ENCODE measurements around the gene PDXP.

Gene PDXP

GRCh38 chr22:37641561-37641949 lies 17.0 kb upstream of the PDXP start:
- Histone ChIP-seq H2AFZ (no peak overlapping the region), H3K27me3 (ENCODE audit: control insufficient read depth, insufficient read depth, low read length) (no peaks in the 10 kb centered on the region), H3K79me2 (peaks cover 2% of the 10 kb centered on the region), H3K4me2 (ENCODE audit: low read length) (no peak overlapping the region), H3K9me3 (ENCODE audit: control insufficient read depth, low read length) (no peaks in the 10 kb centered on the region), H3K27ac (no peak overlapping the region), H3K4me1 (peaks cover 15% of the 10 kb centered on the region), H3K36me3 (ENCODE audit: control insufficient read depth, insufficient read depth, low read length) (no peaks in the 10 kb centered on the region), H3K4me3 (ENCODE audit: low read depth, low read length) (no peak overlapping the region), H3K9ac (no peak overlapping the region)
- TF ChIP-seq CTCF (IDR thresholded peaks at IDR 0.05), result no peak

- Histone ChIP-seq H3K4me2 (ENCODE audit: low read length) (no peak overlapping the region), H3K79me2 (peaks cover 2% of the 10 kb centered on the region), H2AFZ (peak overlapping the region; percentile 42), H3K4me3 (ENCODE audit: low read depth, low read length) (no peak overlapping the region), H3K27ac (no peak overlapping the region), H3K36me3 (ENCODE audit: control insufficient read depth, insufficient read depth, low read length) (no peaks in the 10 kb centered on the region), H3K9ac (no peak overlapping the region), H3K27me3 (ENCODE audit: control insufficient read depth, insufficient read depth, low read length) (no peaks in the 10 kb centered on the region), H3K4me1 (peaks cover 6% of the 10 kb centered on the region), H3K9me3 (ENCODE audit: control insufficient read depth, low read length) (no peaks in the 10 kb centered on the region)
- peak; percentile 80 for TF ChIP-seq CTCF (IDR thresholded peaks at IDR 0.05)
Observed at GRCh38 chr22:37643225-37643847, 15.2 kb upstream of the PDXP start.

GRCh38 chr22:37647317-37647716 lies 11.2 kb upstream of the PDXP start:
- H3K9ac ChIP-seq, result no peak overlapping the region
- H2AFZ ChIP-seq, result no peak overlapping the region
- H3K4me2 ChIP-seq (ENCODE audit: low read length), result no peak overlapping the region
- H3K27me3 ChIP-seq (ENCODE audit: control insufficient read depth, insufficient read depth, low read length), result no peaks in the 10 kb centered on the region
- no peak overlapping the region for H3K27ac ChIP-seq
- H3K36me3 ChIP-seq (ENCODE audit: control insufficient read depth, insufficient read depth, low read length), result no peaks in the 10 kb centered on the region
- no peak for TF ChIP-seq CTCF (IDR thresholded peaks at IDR 0.05)
- H3K9me3 ChIP-seq (ENCODE audit: control insufficient read depth, low read length), result no peaks in the 10 kb centered on the region
- peaks cover 2% of the 10 kb centered on the region for H3K79me2 ChIP-seq
- H3K4me1 ChIP-seq, result no peaks in the 10 kb centered on the region
- no peak overlapping the region for H3K4me3 ChIP-seq (ENCODE audit: low read depth, low read length)

GRCh38 chr22:37647928-37648327 lies 10.6 kb upstream of the PDXP start:
- H3K9me3 ChIP-seq (ENCODE audit: control insufficient read depth, low read length), result no peaks in the 10 kb centered on the region
- H3K27me3 ChIP-seq (ENCODE audit: control insufficient read depth, insufficient read depth, low read length), result no peaks in the 10 kb centered on the region
- no peak overlapping the region for H3K4me3 ChIP-seq (ENCODE audit: low read depth, low read length)
- no peaks in the 10 kb centered on the region for H3K36me3 ChIP-seq (ENCODE audit: control insufficient read depth, insufficient read depth, low read length)
- H3K4me2 ChIP-seq (ENCODE audit: low read length), result no peak overlapping the region
- H3K9ac ChIP-seq, result no peak overlapping the region
- TF ChIP-seq CTCF (IDR thresholded peaks at IDR 0.05), result no peak
- H3K79me2 ChIP-seq, result peaks cover 2% of the 10 kb centered on the region
- H3K4me1 ChIP-seq, result no peaks in the 10 kb centered on the region
- H2AFZ ChIP-seq, result no peak overlapping the region
- no peak overlapping the region for H3K27ac ChIP-seq

GRCh38 chr22:37650463-37651136 lies 7.9 kb upstream of the PDXP start:
- H3K36me3 ChIP-seq (ENCODE audit: control insufficient read depth, insufficient read depth, low read length), result no peaks in the 10 kb centered on the region
- no peak overlapping the region for H3K4me3 ChIP-seq (ENCODE audit: low read depth, low read length)
- H3K4me2 ChIP-seq (ENCODE audit: low read length), result no peak overlapping the region
- no peaks in the 10 kb centered on the region for H3K9me3 ChIP-seq (ENCODE audit: control insufficient read depth, low read length)
- no peak overlapping the region for H3K9ac ChIP-seq
- H3K27ac ChIP-seq, result no peak overlapping the region
- no peak for TF ChIP-seq CTCF (IDR thresholded peaks at IDR 0.05)
- no peak overlapping the region for H2AFZ ChIP-seq
- no peaks in the 10 kb centered on the region for H3K4me1 ChIP-seq
- H3K79me2 ChIP-seq, result no peaks in the 10 kb centered on the region
- H3K27me3 ChIP-seq (ENCODE audit: control insufficient read depth, insufficient read depth, low read length), result no peaks in the 10 kb centered on the region
